Ecto neural progenitor cell (in vitro differentiated cells): Measurements from ENCODE around the gene ARF6.

Experiments
- DNase-seq: peaks from one replicate; pipeline ENCODE4 v3.0.0-alpha.2; 2018; ENCODE audit warnings: low spot score

ARF6 gene

DNA sequence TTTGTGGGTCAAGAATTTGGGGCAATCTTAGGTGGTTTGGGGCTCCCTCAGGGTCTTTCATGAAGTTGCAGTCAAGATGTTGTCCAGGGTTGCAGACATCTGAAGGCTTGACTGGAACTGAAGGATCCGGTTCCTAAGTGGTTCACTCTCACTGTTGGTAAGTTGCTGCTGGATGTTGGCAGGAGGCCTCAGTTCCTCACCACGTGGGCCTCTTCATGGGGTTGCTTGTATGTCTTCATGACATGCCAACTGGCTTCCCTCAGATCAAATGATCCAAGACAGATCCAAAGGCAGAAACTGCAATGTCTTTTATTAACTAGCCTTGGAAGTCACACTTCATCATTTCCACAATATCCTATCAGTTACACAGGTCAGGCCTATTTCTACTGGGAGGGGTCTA is 49.2 kb downstream of the ARF6 start:
- DNase-seq = no peak

DNA sequence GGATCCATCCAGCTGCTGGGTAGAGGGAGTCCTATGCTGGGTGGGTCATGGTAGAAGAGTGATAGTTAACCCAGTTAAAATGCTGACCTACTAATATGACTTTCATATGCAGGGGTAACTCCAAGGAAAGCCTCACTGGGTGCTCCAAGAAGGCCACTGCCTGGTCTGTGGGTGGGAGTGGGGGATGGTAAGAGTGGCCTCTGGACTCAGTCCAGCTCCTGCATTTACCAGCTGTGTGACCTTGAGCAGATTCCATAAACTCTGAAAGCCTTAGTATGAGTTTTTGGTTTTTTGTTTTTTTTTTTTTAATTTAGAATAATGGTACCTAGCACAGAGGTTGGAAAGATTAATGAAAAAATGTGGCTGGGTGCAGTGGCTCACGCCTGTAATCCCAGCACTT is 51.6 kb downstream of the ARF6 start:
- no peak for DNase-seq

DNA sequence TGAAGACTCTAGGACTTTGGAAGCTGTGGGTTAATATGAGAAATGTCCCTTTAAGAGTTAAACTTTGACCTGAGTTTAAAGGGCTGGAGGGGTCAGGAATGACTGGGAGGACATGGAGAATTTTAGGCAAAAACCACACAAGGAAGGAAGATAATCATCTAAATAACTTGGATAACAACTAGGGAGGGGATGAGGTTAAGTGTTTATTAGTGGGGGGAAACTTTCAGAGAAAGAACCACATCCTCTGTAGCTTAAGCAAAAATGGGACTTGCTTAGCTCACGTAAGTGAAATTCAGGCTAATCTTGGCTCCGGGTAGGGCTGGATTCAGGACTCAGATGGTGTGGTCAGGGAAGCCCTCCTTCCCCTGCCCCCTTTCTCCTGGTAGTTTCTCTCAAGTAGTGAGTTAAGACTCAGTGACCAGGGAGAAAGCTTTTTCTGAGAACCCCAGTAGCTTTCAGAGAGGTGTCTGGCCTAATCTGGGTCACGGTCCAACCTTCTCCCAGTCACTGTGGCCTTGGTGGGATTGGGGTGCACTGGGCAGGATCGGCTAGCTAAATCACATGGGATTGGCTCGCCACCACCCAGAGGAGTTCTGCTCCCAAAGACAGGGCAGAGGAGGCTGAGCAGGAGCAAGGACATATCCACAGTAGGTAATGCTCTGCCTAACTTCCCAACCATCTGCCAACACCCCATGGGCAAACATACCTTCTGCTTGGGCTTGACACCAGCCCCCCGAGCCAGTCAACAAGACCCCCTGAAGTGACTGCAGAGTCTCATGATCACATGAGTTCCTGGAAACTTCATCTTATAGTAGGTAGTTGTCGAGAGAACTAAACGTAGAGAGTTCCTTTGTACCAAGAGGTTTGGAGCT is 52.8 kb downstream of the ARF6 start:
- DNase-seq = no peak
